GM21723 (cell line): Measurements from ENCODE around the gene ADAMTSL2.

ENCODE experiments used
- ATAC-seq: cut with Tn5 transposase; IDR thresholded peaks from one replicate; pipeline ENCODE4 v1.9.1; 2021; ENCODE audit warnings: mild to moderate bottlenecking, moderate library complexity; ENCODE audit not compliant: unreplicated experiment

The ADAMTSL2 gene

GRCh38 chr9:133529874-133530273 is 4.6 kb upstream of the ADAMTSL2 start:
- no peak for ATAC-seq

- no peak for ATAC-seq
Observed at GRCh38 chr9:133531293-133531692, 3.2 kb upstream of the ADAMTSL2 start.

- ATAC-seq: no peak
Observed at GRCh38 chr9:133532937-133533668, 1.4 kb upstream of the ADAMTSL2 start.

GRCh38 chr9:133533857-133534256 is 647 bp upstream of the ADAMTSL2 start:
- ATAC-seq: no peak

- no peak for ATAC-seq
Observed at GRCh38 chr9:133535306-133535877, 888 bp downstream of the ADAMTSL2 start.

GRCh38 chr9:133536080-133536479 is 1.6 kb downstream of the ADAMTSL2 start:
- no peak for ATAC-seq

GRCh38 chr9:133536536-133536935 is 2.0 kb downstream of the ADAMTSL2 start:
- no peak for ATAC-seq

- ATAC-seq: no peak
Observed at GRCh38 chr9:133537257-133537656, 2.8 kb downstream of the ADAMTSL2 start.

GRCh38 chr9:133538176-133538575 is 3.7 kb downstream of the ADAMTSL2 start:
- ATAC-seq: no peak

GRCh38 chr9:133538851-133539833 is 4.6 kb downstream of the ADAMTSL2 start:
- no peak for ATAC-seq

- ATAC-seq: no peak
Observed at GRCh38 chr9:133539991-133540697, 5.6 kb downstream of the ADAMTSL2 start.

GRCh38 chr9:133540698-133541025 is 6.2 kb downstream of the ADAMTSL2 start:
- no peak for ATAC-seq

GRCh38 chr9:133542002-133542401 is 7.5 kb downstream of the ADAMTSL2 start:
- no peak for ATAC-seq

GRCh38 chr9:133543772-133544467 is 9.4 kb downstream of the ADAMTSL2 start:
- no peak for ATAC-seq

GRCh38 chr9:133545494-133546286 is 11.2 kb downstream of the ADAMTSL2 start:
- ATAC-seq: no peak

- no peak for ATAC-seq
Observed at GRCh38 chr9:133546287-133546680, 11.8 kb downstream of the ADAMTSL2 start.

- no peak for ATAC-seq
Observed at GRCh38 chr9:133547116-133547515, 12.6 kb downstream of the ADAMTSL2 start.

GRCh38 chr9:133551446-133551845 is 16.9 kb downstream of the ADAMTSL2 start:
- ATAC-seq: no peak

GRCh38 chr9:133552236-133552635 is 17.7 kb downstream of the ADAMTSL2 start:
- no peak for ATAC-seq

GRCh38 chr9:133553123-133553522 is 18.6 kb downstream of the ADAMTSL2 start:
- no peak for ATAC-seq
